Transverse colon (tissue), 4 donors: ENCODE data around the gene RAB35. TPM values are rescaled to one million over a fixed set of nuclear protein-coding genes. Genes with fewer than 3 reads are reported as not detected.

Experiments
- DNase-seq: peaks from one replicate; pipeline ENCODE4 v3.0.0-alpha.2; 2019
- H3K27ac ChIP-seq, 4 donors: fragments of 200-600 bp; sonication (generic); 2 replicates each; pipeline ENCODE4 v1.5.1; 2016 to 2018; ENCODE audit warnings: inconsistent platforms in 4 of 4
- H3K27me3 ChIP-seq: fragments of 200-600 bp; sonication (generic); 2 replicates; pipeline ENCODE4 v1.5.1; 2017; ENCODE audit warnings: inconsistent platforms
- H3K36me3 ChIP-seq, 4 donors: fragments of 200-600 bp; sonication (generic); 2 replicates each; pipeline ENCODE4 v1.5.1; 2017 to 2019; ENCODE audit warnings: inconsistent platforms in 4 of 4
- H3K4me1 ChIP-seq, 4 donors: fragments of 200-600 bp; sonication (generic); 2 replicates each; pipeline ENCODE4 v1.5.1; 2017 to 2020; ENCODE audit warnings: inconsistent platforms in 4 of 4
- H3K4me3 ChIP-seq, 4 donors: fragments of 200-600 bp; sonication (generic); 1 replicate in 1 of 4; 2 replicates in 3 of 4; pipeline versions ENCODE4 v1.5.1 to v1.6.1; 2017 to 2019; ENCODE audit warnings: inconsistent platforms in 4 of 4
- H3K9me3 ChIP-seq, 2 donors: fragments of 200-600 bp; sonication (generic); 2 replicates each; pipeline ENCODE4 v1.5.1; 2017 to 2019; ENCODE audit warnings: inconsistent platforms in 2 of 2
- CTCF ChIP-seq, 5 experiments: fragments of 200-600 bp in 3 of 5; fragments of 450-650 bp in 2 of 5; sonication (generic) in 3 of 5; IDR thresholded peaks; 1 replicate in 2 of 5; 2 replicates in 3 of 5; pipeline ENCODE4 v1.5.1; 2016 to 2017; ENCODE audit warnings: antibody characterized with exemption in 5 of 5, inconsistent platforms in 3 of 5, mild to moderate bottlenecking in 2 of 5, moderate library complexity in 1 of 5
- EP300 ChIP-seq: sonication (generic); formaldehyde crosslinking; IDR thresholded peaks from one replicate; pipeline ENCODE4 v1.6.1; 2017; ENCODE audit warnings: antibody characterized with exemption, low read depth
- POLR2A ChIP-seq: fragments of 450-650 bp; IDR thresholded peaks from one replicate; pipeline ENCODE4 v1.6.1; 2016; ENCODE audit warnings: antibody characterized with exemption, mild to moderate bottlenecking, moderate library complexity
- POLR2AphosphoS5 ChIP-seq, 3 donors: sonication (generic); formaldehyde crosslinking; IDR thresholded peaks; one replicate each; pipeline ENCODE4 v1.6.1; 2016; ENCODE audit warnings: antibody characterized with exemption in 3 of 3
- WGBS, 2 donors: methylation state at CpG; one replicate each; pipeline ENCODE4 v1.1.5; 2018; ENCODE audit warnings: low coverage in 1 of 2; 5-methylcytosine and 5-hydroxymethylcytosine counted together
- in situ Hi-C, 4 donors: fragments of 200-750 bp; cut with MboI; loops; one replicate each; pipeline versions ENCODE4 v1.15.0 to v1.15.1; 2017; ENCODE audit warnings: low sequenced_read_pairs in 3 of 4, low pct_ligation_motif_present in 1 of 4, low pct_unique_long_range_greater_than_20kb in 1 of 4
- intact Hi-C: fragments of 100-400 bp; cut with DNase I; formaldehyde crosslinking; loops from one replicate; pipeline ENCODE4 v1.15.1; 2023; ENCODE audit warnings: low total_unique reads
- total RNA-seq, 4 donors: library from RNA; depleted of rRNA; stranded (reverse); fragments of >200 nt; gene quantifications; one replicate each; pipeline ENCODE4 v1.1.0, GENCODE V29; 2016

RAB35 gene
- total RNA-seq, 4 donors from 2014 or later: 16.9 to 26.2 (median 22.2) TPM

- H3K9me3 ChIP-seq: no peaks in the 10 kb centered on the region
- H3K27me3 ChIP-seq: no peaks in the 10 kb centered on the region
- no peak for DNase-seq
- in situ Hi-C loops (no loop called here), intact Hi-C loops (no loop called here)
- H3K4me3 ChIP-seq: no peak overlapping the region
- TF ChIP-seq POLR2A (no peak), EP300 (no peak), CTCF (IDR thresholded peaks at IDR 0.05) (no peak), POLR2AphosphoS5 (IDR thresholded peaks at IDR 0.05) (no peak)
- 90 to 100% methylated on average over 2 to 6 of the region's 6 CpGs for WGBS, 2 donors
- H3K36me3 ChIP-seq: no peaks in the 10 kb centered on the region
- H3K4me1 ChIP-seq: no peaks in the 10 kb centered on the region
- no peak overlapping the region for H3K27ac ChIP-seq
Measured at GRCh38 chr12:120071493-120072020, 45.0 kb downstream of the RAB35 start.

GRCh38 chr12:120069278-120069677, 47.3 kb downstream of the RAB35 start:
- TF ChIP-seq POLR2AphosphoS5 (IDR thresholded peaks at IDR 0.05) (no peak), EP300 (no peak), POLR2A (no peak), CTCF (IDR thresholded peaks at IDR 0.05) (no peak)
- no peak for DNase-seq
- 78 to 85% methylated on average over 5 of the region's 5 CpGs for WGBS, 2 donors
- in situ Hi-C loops: no loop called here
- H3K4me1 ChIP-seq: no peaks in the 10 kb centered on the region
- H3K9me3 ChIP-seq: no peaks in the 10 kb centered on the region
- intact Hi-C loops: no loop called here
- no peaks in the 10 kb centered on the region for H3K27me3 ChIP-seq
- H3K27ac ChIP-seq: no peak overlapping the region
- no peak overlapping the region for H3K4me3 ChIP-seq
- no peaks in the 10 kb centered on the region for H3K36me3 ChIP-seq

- H3K36me3 ChIP-seq: no peaks in the 10 kb centered on the region
- 84% methylated on average over 3 of the region's 3 CpGs; no CpG with 5 or more reads in 1 of the 2 donors for WGBS, 2 donors
- in situ Hi-C loops: no loop called here
- no peak overlapping the region for H3K4me3 ChIP-seq
- TF ChIP-seq CTCF (IDR thresholded peaks at IDR 0.05) (no peak), POLR2A (no peak), EP300 (no peak), POLR2AphosphoS5 (IDR thresholded peaks at IDR 0.05) (no peak)
- H3K27ac ChIP-seq: no peak overlapping the region
- no peaks in the 10 kb centered on the region for H3K4me1 ChIP-seq
- H3K9me3 ChIP-seq: no peaks in the 10 kb centered on the region
- DNase-seq: no peak
- H3K27me3 ChIP-seq: no peaks in the 10 kb centered on the region
- intact Hi-C loops: no loop called here
Measured at GRCh38 chr12:120067901-120068300, 48.7 kb downstream of the RAB35 start.

- in situ Hi-C loops: no loop called here
- TF ChIP-seq POLR2AphosphoS5 (IDR thresholded peaks at IDR 0.05) (no peak), POLR2A (no peak), CTCF (IDR thresholded peaks at IDR 0.05) (no peak), EP300 (no peak)
- 86% methylated on average over 3 of the region's 3 CpGs; no CpG with 5 or more reads in 1 of the 2 donors for WGBS, 2 donors
Measured at GRCh38 chr12:120067084-120067869, 49.3 kb downstream of the RAB35 start.

More at GRCh38 chr12:120067084-120067869, 49.3 kb downstream of the RAB35 start:
- intact Hi-C loops: no loop called here
- no peaks in the 10 kb centered on the region for H3K4me1 ChIP-seq
- H3K27ac ChIP-seq: no peak overlapping the region
- H3K9me3 ChIP-seq: no peaks in the 10 kb centered on the region
- H3K27me3 ChIP-seq: no peaks in the 10 kb centered on the region
- no peak for DNase-seq
- H3K4me3 ChIP-seq: no peak overlapping the region
- H3K36me3 ChIP-seq: no peaks in the 10 kb centered on the region
